AG10803 (cell line): ENCODE measurements around the gene NYNRIN.
A peak's percentile ranks its signal among the peaks of the same experiment; 100 is the strongest.
"Not testable (repeated sequence)": the region's sequence is repeated elsewhere in the genome, so short reads cannot be mapped to it uniquely, and the experiment has no call there.

ENCODE experiments used
- DNase-seq: peaks from one replicate; pipeline ENCODE4 v3.0.0; 2010; ENCODE audit warnings: low read depth
- H3K4me3 ChIP-seq: 2 replicates; pipeline ENCODE4 v1.5.1; 2011; ENCODE audit warnings: mild to moderate bottlenecking, low read length, control low read depth
- TF ChIP-seq, protein P1 (sequence below): conservative IDR thresholded peaks from 2 replicates; pipeline ENCODE4 v1.5.1; 2011; ENCODE audit warnings: mild to moderate bottlenecking, low read length, control low read depth, inconsistent platforms

Gene NYNRIN

GRCh38 chr14:24398653-24399446 lies at the start of gene NYNRIN:
NYNRIN (plus strand) TSS chr14:24399003; CDS start chr14:24399247, 244 bp downstream.
- no peak for DNase-seq
- TF ChIP-seq, protein P1, sequence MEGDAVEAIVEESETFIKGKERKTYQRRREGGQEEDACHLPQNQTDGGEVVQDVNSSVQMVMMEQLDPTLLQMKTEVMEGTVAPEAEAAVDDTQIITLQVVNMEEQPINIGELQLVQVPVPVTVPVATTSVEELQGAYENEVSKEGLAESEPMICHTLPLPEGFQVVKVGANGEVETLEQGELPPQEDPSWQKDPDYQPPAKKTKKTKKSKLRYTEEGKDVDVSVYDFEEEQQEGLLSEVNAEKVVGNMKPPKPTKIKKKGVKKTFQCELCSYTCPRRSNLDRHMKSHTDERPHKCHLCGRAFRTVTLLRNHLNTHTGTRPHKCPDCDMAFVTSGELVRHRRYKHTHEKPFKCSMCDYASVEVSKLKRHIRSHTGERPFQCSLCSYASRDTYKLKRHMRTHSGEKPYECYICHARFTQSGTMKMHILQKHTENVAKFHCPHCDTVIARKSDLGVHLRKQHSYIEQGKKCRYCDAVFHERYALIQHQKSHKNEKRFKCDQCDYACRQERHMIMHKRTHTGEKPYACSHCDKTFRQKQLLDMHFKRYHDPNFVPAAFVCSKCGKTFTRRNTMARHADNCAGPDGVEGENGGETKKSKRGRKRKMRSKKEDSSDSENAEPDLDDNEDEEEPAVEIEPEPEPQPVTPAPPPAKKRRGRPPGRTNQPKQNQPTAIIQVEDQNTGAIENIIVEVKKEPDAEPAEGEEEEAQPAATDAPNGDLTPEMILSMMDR, result no peak
- peak within 1 kb of the TSS; percentile 63 for H3K4me3 ChIP-seq

DNA sequence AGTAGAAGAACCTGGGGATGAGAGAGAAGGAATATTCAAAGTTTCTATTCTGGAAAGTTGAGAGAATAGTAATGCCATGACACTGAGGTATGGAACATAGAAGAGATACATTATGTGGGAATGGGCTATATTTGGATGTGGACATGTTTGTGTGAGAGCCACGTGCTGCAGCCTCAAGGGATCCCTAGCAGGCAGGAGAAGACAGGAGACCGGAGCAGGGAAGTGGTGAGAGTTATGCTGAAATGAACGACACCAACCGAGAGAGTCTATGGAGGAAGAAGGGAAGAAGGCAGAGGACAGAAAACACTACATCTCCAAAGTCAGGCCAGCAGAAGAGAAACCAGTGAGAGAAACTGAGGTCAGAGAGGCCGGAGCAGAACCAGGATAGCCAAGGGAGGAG lies 49.1 kb upstream of the NYNRIN start:
- TF ChIP-seq, protein P1, result no peak
- no peak for DNase-seq
- H3K4me3 ChIP-seq, result no peak overlapping the region

DNA sequence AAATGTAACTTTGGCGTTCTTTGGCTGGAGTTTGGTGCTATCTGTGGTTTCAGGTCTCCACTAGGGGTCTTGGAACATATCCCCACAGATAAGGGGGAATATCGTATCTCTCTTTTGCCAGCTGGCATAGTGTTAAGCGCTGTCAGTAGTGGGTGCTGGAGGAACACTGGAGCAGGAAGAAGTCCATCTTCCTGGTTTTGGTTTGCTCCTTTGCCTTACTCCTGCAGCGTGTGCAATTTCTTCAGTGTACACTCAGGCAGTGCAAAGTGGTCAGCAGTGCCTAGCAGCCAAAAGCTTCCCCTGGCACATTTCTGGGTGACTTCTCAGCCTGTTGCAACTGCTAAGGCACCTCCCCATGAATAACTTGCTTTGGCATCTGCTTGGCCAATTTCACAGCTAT lies 47.3 kb upstream of the NYNRIN start:
- H3K4me3 ChIP-seq, result no peak overlapping the region
- peak; percentile 69 for DNase-seq
- TF ChIP-seq, protein P1, result no peak; the same call in 1 of the 2 replicates

DNA sequence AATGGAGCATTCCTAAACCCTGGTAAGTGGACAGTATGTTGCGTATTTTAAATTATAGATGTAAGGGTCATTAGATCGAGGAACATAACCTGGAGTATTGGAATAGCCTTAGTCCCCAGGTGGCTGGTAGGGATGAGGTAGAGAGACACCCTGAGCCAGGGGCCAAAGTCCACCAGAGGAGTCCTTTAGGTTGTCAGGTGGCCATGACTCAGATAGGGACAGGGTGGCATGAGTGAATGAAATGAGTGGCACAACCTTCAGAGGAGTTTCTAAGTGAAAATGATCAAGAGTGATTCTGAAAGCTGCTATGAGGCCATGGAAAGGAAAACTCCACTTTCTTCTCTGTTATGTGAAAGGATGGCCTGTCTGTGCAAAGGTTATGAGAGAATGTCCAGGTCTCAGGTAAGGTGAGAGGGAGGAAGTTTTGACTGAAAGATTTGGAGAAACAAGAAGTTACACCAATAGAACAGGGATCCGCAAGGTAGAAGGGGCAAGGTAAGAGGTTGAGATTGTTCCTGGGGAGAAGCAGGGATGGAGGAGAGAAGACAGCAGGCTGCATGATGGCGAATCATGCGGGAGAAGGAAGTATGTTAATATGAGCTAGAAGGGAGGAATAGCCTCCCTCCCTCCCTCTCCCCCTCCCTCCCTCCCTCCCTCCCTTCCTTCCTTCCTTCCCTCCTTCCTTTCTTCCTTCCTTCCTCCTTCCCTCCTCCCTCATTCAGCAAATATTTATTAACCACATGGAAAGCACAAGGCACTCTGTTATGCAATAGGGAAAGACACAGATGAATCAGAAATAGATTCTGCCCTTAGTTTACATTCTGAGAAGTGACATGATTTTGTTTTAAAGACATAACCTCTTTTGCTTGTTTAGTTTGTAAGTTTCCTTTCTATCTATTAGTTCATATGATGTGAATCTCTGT lies 45.0 kb upstream of the NYNRIN start:
- no peak overlapping the region for H3K4me3 ChIP-seq
- TF ChIP-seq, protein P1, result no peak
- peak; percentile 69 for DNase-seq

- not testable (repeated sequence) for DNase-seq, H3K4me3 ChIP-seq
These were observed 44.3 kb upstream of the NYNRIN start for GRCh38 chr14:24354482-24354825.

DNA sequence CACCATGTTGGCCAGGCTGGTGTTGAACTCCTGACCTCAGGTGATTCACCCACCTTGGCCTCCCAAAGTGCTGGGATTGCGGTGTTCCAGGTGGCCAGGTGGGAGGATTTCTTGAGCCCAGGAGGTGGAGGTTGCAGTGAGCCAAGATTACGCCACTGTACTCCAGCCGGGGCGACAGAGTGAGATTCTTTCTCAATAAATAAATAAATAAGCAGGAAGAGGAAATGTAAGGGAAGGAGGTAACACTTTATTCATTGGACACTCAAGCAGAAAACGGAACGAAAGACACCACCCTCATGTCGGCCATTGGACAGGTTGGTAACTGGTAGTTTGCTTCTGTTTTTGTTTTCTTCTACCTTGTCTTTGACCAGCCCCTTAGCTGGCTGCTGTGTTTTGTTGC lies 43.8 kb upstream of the NYNRIN start:
- TF ChIP-seq, protein P1, result no peak

DNA sequence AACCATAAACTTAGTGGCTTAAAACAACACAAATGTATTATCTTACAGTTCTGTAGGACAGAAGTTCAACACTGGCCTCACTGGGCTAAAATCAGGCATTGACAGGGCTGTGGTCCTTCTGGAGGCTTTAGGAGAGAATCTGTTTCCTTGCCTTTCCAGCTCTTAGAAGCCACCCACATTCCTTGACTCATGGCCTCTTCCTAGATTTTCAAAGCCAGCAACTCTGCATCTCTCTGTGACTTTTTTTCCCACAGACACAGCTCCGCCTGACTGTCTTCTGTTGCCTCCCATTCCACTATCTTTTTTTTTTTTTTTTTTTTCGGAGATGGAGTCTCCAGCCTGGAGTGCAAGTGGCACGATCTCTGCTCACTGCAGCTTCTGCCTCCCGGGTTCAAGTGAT lies 42.6 kb upstream of the NYNRIN start:
- DNase-seq, result no peak
- TF ChIP-seq, protein P1, result no peak
- H3K4me3 ChIP-seq, result no peak overlapping the region

More for the DNA sequence above, 43.8 kb upstream of the NYNRIN start:
- no peak for DNase-seq
- no peak overlapping the region for H3K4me3 ChIP-seq
